Measurements from ENCODE around the gene RIMOC1. TPM values are rescaled to one million over a fixed set of nuclear protein-coding genes. Genes with fewer than 3 reads are reported as not detected.

RIMOC1 gene
- total and polyA plus RNA-seq, 2 of the 8 experiments (the other 6 are each of a cell fraction or from before 2014, with no cell fraction given), result 20.6 to 35.1 TPM

DNA sequence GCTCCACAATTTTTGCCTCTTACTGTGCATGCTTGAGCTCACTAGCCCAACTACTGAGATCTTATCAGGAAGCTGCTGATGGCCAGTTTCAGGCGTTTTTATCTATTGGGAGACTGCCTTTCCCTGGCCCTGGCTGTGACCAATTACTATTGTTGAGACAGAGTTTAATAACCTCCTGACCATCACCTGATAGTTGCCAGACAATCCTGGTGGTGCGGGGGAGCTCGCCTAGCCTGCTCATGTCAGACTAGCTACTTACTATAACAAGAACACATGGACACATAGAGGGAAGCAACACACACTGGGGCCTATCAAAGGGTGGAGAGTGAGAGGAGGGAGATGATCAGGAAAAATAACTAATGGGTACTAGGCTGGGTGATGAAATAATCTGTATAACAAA, 20.9 kb upstream of the RIMOC1 start (continued):
- TF ChIP-seq, protein P1, sequence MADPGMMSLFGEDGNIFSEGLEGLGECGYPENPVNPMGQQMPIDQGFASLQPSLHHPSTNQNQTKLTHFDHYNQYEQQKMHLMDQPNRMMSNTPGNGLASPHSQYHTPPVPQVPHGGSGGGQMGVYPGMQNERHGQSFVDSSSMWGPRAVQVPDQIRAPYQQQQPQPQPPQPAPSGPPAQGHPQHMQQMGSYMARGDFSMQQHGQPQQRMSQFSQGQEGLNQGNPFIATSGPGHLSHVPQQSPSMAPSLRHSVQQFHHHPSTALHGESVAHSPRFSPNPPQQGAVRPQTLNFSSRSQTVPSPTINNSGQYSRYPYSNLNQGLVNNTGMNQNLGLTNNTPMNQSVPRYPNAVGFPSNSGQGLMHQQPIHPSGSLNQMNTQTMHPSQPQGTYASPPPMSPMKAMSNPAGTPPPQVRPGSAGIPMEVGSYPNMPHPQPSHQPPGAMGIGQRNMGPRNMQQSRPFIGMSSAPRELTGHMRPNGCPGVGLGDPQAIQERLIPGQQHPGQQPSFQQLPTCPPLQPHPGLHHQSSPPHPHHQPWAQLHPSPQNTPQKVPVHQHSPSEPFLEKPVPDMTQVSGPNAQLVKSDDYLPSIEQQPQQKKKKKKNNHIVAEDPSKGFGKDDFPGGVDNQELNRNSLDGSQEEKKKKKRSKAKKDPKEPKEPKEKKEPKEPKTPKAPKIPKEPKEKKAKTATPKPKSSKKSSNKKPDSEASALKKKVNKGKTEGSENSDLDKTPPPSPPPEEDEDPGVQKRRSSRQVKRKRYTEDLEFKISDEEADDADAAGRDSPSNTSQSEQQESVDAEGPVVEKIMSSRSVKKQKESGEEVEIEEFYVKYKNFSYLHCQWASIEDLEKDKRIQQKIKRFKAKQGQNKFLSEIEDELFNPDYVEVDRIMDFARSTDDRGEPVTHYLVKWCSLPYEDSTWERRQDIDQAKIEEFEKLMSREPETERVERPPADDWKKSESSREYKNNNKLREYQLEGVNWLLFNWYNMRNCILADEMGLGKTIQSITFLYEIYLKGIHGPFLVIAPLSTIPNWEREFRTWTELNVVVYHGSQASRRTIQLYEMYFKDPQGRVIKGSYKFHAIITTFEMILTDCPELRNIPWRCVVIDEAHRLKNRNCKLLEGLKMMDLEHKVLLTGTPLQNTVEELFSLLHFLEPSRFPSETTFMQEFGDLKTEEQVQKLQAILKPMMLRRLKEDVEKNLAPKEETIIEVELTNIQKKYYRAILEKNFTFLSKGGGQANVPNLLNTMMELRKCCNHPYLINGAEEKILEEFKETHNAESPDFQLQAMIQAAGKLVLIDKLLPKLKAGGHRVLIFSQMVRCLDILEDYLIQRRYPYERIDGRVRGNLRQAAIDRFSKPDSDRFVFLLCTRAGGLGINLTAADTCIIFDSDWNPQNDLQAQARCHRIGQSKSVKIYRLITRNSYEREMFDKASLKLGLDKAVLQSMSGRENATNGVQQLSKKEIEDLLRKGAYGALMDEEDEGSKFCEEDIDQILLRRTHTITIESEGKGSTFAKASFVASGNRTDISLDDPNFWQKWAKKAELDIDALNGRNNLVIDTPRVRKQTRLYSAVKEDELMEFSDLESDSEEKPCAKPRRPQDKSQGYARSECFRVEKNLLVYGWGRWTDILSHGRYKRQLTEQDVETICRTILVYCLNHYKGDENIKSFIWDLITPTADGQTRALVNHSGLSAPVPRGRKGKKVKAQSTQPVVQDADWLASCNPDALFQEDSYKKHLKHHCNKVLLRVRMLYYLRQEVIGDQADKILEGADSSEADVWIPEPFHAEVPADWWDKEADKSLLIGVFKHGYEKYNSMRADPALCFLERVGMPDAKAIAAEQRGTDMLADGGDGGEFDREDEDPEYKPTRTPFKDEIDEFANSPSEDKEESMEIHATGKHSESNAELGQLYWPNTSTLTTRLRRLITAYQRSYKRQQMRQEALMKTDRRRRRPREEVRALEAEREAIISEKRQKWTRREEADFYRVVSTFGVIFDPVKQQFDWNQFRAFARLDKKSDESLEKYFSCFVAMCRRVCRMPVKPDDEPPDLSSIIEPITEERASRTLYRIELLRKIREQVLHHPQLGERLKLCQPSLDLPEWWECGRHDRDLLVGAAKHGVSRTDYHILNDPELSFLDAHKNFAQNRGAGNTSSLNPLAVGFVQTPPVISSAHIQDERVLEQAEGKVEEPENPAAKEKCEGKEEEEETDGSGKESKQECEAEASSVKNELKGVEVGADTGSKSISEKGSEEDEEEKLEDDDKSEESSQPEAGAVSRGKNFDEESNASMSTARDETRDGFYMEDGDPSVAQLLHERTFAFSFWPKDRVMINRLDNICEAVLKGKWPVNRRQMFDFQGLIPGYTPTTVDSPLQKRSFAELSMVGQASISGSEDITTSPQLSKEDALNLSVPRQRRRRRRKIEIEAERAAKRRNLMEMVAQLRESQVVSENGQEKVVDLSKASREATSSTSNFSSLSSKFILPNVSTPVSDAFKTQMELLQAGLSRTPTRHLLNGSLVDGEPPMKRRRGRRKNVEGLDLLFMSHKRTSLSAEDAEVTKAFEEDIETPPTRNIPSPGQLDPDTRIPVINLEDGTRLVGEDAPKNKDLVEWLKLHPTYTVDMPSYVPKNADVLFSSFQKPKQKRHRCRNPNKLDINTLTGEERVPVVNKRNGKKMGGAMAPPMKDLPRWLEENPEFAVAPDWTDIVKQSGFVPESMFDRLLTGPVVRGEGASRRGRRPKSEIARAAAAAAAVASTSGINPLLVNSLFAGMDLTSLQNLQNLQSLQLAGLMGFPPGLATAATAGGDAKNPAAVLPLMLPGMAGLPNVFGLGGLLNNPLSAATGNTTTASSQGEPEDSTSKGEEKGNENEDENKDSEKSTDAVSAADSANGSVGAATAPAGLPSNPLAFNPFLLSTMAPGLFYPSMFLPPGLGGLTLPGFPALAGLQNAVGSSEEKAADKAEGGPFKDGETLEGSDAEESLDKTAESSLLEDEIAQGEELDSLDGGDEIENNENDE (IDR thresholded peaks at IDR 0.05; ENCODE audit: insufficient replicate concordance, low read length), result no peak
- TF ChIP-seq KDM1A (IDR thresholded peaks at IDR 0.05; ENCODE audit: borderline replicate concordance, low read length), result no peak

Data from H1 (cell line).